GM23338 (cell line): ENCODE measurements around the gene CFAP92. TPM values are rescaled to one million over a fixed set of nuclear protein-coding genes. Genes with fewer than 3 reads are reported as not detected.
A peak's percentile ranks its signal among the peaks of the same experiment; 100 is the strongest.

ENCODE experiments used
- ATAC-seq: fragments of 200-7000 bp; cut with Tn5 transposase; 3 replicates; pipeline ENCODE4 v1.9.1; 2020
- DNase-seq: peaks from one replicate; pipeline ENCODE4 v3.0.0-alpha.2; 2015; ENCODE audit warnings: low spot score
- H2AFZ ChIP-seq: fragments of 200-600 bp; sonication (generic); 2 replicates; pipeline ENCODE4 v1.8.0; 2016; ENCODE audit warnings: antibody characterized with exemption, mild to moderate bottlenecking, moderate library complexity
- H3F3A ChIP-seq: fragments of 200-600 bp; sonication (generic); replicated peaks from 2 replicates; pipeline ENCODE4 v1.8.0; 2017; ENCODE audit warnings: antibody characterized with exemption, mixed run types, low read depth
- H3K27ac ChIP-seq: fragments of 200-600 bp; sonication (generic); 2 replicates; pipeline ENCODE4 v1.6.1; 2016; ENCODE audit warnings: low read depth
- H3K27me3 ChIP-seq: fragments of 200-600 bp; sonication (generic); 2 replicates; pipeline ENCODE4 v1.8.0; 2016; ENCODE audit warnings: mild to moderate bottlenecking, mixed run types, moderate library complexity; ENCODE audit not compliant: insufficient read depth
- H3K36me3 ChIP-seq: fragments of 200-600 bp; sonication (generic); 2 replicates; pipeline ENCODE4 v1.8.0; 2016; ENCODE audit warnings: mild to moderate bottlenecking; ENCODE audit not compliant: insufficient read depth
- H3K4me1 ChIP-seq: fragments of 200-600 bp; sonication (generic); 2 replicates; pipeline ENCODE4 v1.8.0; 2016; ENCODE audit warnings: mild to moderate bottlenecking, moderate library complexity; ENCODE audit not compliant: insufficient read depth
- H3K4me2 ChIP-seq: fragments of 200-600 bp; sonication (generic); 2 replicates; pipeline ENCODE4 v1.7.1; 2017; ENCODE audit warnings: mixed run types
- H3K4me3 ChIP-seq: fragments of 200-600 bp; sonication (generic); 2 replicates; pipeline ENCODE4 v1.6.1; 2016; ENCODE audit warnings: mixed run types
- H3K79me2 ChIP-seq: fragments of 200-600 bp; sonication (generic); replicated peaks from 2 replicates; pipeline ENCODE4 v1.8.0; 2017; ENCODE audit warnings: mild to moderate bottlenecking; ENCODE audit not compliant: insufficient read depth
- H3K9me2 ChIP-seq: fragments of 200-600 bp; sonication (generic); 2 replicates; pipeline ENCODE4 v1.8.0; 2017; ENCODE audit not compliant: insufficient read depth
- H4K20me1 ChIP-seq: fragments of 200-600 bp; sonication (generic); replicated peaks from 2 replicates; pipeline ENCODE4 v1.8.0; 2017; ENCODE audit warnings: mild to moderate bottlenecking; ENCODE audit not compliant: insufficient read depth
- H3K27ac Mint-ChIP-seq: 2 replicates; pipeline ENCODE4 v1.8.0; 2020; ENCODE audit warnings: inconsistent platforms, mild to moderate bottlenecking, moderate library complexity, mixed read lengths
- H3K27me3 Mint-ChIP-seq: 3 replicates; pipeline ENCODE4 v1.8.0; 2022; ENCODE audit warnings: low read depth, mild to moderate bottlenecking, moderate library complexity, mixed read lengths, inconsistent platforms; ENCODE audit not compliant: insufficient read depth, poor library complexity
- H3K36me3 Mint-ChIP-seq: 3 replicates; pipeline ENCODE4 v1.8.0; 2021; ENCODE audit warnings: low read depth, mild to moderate bottlenecking, inconsistent platforms, moderate library complexity, mixed read lengths
- H3K4me1 Mint-ChIP-seq: 3 replicates; pipeline ENCODE4 v1.8.0; 2020; ENCODE audit warnings: mild to moderate bottlenecking, inconsistent platforms, mixed read lengths
- H3K4me3 Mint-ChIP-seq: 3 replicates; pipeline ENCODE4 v1.8.0; 2021; ENCODE audit warnings: moderate library complexity, mild to moderate bottlenecking, inconsistent platforms, mixed read lengths
- H3K9me3 Mint-ChIP-seq: 3 replicates; pipeline ENCODE4 v1.8.0; 2020; ENCODE audit warnings: moderate library complexity, mild to moderate bottlenecking, inconsistent platforms, mixed read lengths
- EZH2phosphoT487 ChIP-seq: fragments of 200-600 bp; sonication (generic); IDR thresholded peaks from one replicate; pipeline ENCODE4 v1.8.1; 2018; ENCODE audit warnings: antibody characterized with exemption; ENCODE audit not compliant: unreplicated experiment
- ZNF114 ChIP-seq: fragments of 250-450 bp; sonication (Bioruptor Pico); IDR thresholded peaks from 2 replicates; pipeline ENCODE4 v1.5.0; 2020; ENCODE audit warnings: mild to moderate bottlenecking, moderate library complexity
- ZNF331 ChIP-seq: fragments of 250-450 bp; sonication (Bioruptor Pico); IDR thresholded peaks from 2 replicates; pipeline ENCODE4 v1.5.0; 2020; ENCODE audit warnings: low read depth, mild to moderate bottlenecking, moderate library complexity
- polyA plus RNA-seq: library from polyadenylated mRNA; unstranded; fragments of >200 nt; fragmentation: Nextera tagmentation; extraction: Ambion mirVana; gene quantifications from 2 replicates; pipeline ENCODE4 v1.2.1, GENCODE V29; 2016
- total RNA-seq: library from RNA; depleted of rRNA; stranded (reverse); fragments of >200 nt; shearing (Covaris generic); gene quantifications from 2 replicates; pipeline ENCODE4 v1.2.3, GENCODE V29; 2014
- TF ChIP-seq, protein P1 (sequence below), 2 experiments: fragments of 200-600 bp in 1 of 2; sonication (generic) in 1 of 2; conservative IDR thresholded peaks; 2 replicates each; pipeline versions ENCODE4 v1.5.1 to v1.6.1; 2016 to 2017; ENCODE audit warnings: antibody characterized with exemption in 2 of 2, low read depth in 2 of 2, mild to moderate bottlenecking in 2 of 2, moderate library complexity in 1 of 2
- TF ChIP-seq, protein P2 (sequence below): IDR thresholded peaks from one replicate; pipeline ENCODE4 v1.6.1; 2018; ENCODE audit warnings: antibody characterized with exemption; ENCODE audit not compliant: unreplicated experiment
- TF ChIP-seq, protein P3 (sequence below): fragments of 250-450 bp; sonication (Bioruptor Pico); IDR thresholded peaks from 2 replicates; pipeline ENCODE4 v1.5.0; 2020; ENCODE audit warnings: mild to moderate bottlenecking, moderate library complexity

Gene CFAP92
- total and polyA plus RNA-seq, 2 experiments from 2014 or later, result 1.6 to 2.3 TPM

DNA sequence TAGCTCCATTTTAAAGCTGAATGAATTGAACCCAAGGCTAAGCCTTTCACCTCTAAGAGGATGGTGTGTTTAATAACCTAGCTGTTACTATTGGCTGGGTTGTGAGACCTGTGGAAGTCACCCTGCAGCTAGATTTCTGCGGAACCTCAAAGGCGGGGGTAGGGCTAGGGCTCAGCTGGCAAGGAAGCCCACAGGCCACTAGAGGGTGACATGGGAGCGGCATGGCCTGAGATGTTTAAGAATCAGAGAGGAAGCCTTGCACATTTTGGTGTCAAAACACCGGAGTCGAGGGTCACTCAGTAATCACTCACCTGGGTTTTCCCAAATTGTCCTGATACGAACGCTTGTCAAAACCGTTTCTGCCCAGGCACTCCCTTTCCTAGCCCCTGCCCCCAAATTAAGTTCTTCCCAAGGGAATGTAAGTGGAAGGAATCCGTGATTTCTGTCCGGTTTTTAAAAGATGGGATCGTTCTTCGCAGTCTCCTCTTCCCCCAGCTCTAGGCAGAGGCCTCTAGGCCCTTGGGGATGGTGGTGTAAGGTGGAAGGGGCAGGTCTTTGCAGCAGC lies 118.2 kb downstream of the CFAP92 start:
- DNase-seq (peak; percentile 86), ATAC-seq (peak; percentile 73)
- H3K36me3 Mint-ChIP-seq, result no peaks in the 10 kb centered on the region
- H3K36me3 ChIP-seq, result no peaks in the 10 kb centered on the region
- H3K4me2 ChIP-seq, result no peak overlapping the region
- H3K9me3 Mint-ChIP-seq, result no peaks in the 10 kb centered on the region
- 0 out of 2 replicates have a peak overlapping the region, but pooled peaks have one; percentile 31 for H2AFZ ChIP-seq
- peak overlapping the region; percentile 2; the same call in 1 of the 2 replicates for H3K27ac ChIP-seq
- peaks cover 21% of the 10 kb centered on the region for H3K79me2 ChIP-seq
- H3K9me2 ChIP-seq, result no peaks in the 10 kb centered on the region
- no peaks in the 10 kb centered on the region for H3K27me3 ChIP-seq
- no peak overlapping the region for H3K27ac Mint-ChIP-seq
- H3K4me3 Mint-ChIP-seq, result no peak overlapping the region; the same call in 2 of the 3 replicates
- no peak overlapping the region for H3K4me3 ChIP-seq
- H4K20me1 ChIP-seq, result no peaks in the 10 kb centered on the region
- H3F3A ChIP-seq, result no peaks in the 10 kb centered on the region
- peaks cover 20% of the 10 kb centered on the region for H3K4me1 Mint-ChIP-seq
- no peak for TF ChIP-seq ZNF331
- TF ChIP-seq, protein P1, sequence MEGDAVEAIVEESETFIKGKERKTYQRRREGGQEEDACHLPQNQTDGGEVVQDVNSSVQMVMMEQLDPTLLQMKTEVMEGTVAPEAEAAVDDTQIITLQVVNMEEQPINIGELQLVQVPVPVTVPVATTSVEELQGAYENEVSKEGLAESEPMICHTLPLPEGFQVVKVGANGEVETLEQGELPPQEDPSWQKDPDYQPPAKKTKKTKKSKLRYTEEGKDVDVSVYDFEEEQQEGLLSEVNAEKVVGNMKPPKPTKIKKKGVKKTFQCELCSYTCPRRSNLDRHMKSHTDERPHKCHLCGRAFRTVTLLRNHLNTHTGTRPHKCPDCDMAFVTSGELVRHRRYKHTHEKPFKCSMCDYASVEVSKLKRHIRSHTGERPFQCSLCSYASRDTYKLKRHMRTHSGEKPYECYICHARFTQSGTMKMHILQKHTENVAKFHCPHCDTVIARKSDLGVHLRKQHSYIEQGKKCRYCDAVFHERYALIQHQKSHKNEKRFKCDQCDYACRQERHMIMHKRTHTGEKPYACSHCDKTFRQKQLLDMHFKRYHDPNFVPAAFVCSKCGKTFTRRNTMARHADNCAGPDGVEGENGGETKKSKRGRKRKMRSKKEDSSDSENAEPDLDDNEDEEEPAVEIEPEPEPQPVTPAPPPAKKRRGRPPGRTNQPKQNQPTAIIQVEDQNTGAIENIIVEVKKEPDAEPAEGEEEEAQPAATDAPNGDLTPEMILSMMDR (conservative IDR thresholded peaks at IDR 0.05; ENCODE audit: low read depth in 2 of 2), result peak; percentile 65 to 85
- TF ChIP-seq, protein P2, sequence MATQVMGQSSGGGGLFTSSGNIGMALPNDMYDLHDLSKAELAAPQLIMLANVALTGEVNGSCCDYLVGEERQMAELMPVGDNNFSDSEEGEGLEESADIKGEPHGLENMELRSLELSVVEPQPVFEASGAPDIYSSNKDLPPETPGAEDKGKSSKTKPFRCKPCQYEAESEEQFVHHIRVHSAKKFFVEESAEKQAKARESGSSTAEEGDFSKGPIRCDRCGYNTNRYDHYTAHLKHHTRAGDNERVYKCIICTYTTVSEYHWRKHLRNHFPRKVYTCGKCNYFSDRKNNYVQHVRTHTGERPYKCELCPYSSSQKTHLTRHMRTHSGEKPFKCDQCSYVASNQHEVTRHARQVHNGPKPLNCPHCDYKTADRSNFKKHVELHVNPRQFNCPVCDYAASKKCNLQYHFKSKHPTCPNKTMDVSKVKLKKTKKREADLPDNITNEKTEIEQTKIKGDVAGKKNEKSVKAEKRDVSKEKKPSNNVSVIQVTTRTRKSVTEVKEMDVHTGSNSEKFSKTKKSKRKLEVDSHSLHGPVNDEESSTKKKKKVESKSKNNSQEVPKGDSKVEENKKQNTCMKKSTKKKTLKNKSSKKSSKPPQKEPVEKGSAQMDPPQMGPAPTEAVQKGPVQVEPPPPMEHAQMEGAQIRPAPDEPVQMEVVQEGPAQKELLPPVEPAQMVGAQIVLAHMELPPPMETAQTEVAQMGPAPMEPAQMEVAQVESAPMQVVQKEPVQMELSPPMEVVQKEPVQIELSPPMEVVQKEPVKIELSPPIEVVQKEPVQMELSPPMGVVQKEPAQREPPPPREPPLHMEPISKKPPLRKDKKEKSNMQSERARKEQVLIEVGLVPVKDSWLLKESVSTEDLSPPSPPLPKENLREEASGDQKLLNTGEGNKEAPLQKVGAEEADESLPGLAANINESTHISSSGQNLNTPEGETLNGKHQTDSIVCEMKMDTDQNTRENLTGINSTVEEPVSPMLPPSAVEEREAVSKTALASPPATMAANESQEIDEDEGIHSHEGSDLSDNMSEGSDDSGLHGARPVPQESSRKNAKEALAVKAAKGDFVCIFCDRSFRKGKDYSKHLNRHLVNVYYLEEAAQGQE, result no peak
- H3K27me3 Mint-ChIP-seq, result peaks cover 19% of the 10 kb centered on the region
- peaks cover 16% of the 10 kb centered on the region; the same call in 1 of the 2 replicates for H3K4me1 ChIP-seq

DNA sequence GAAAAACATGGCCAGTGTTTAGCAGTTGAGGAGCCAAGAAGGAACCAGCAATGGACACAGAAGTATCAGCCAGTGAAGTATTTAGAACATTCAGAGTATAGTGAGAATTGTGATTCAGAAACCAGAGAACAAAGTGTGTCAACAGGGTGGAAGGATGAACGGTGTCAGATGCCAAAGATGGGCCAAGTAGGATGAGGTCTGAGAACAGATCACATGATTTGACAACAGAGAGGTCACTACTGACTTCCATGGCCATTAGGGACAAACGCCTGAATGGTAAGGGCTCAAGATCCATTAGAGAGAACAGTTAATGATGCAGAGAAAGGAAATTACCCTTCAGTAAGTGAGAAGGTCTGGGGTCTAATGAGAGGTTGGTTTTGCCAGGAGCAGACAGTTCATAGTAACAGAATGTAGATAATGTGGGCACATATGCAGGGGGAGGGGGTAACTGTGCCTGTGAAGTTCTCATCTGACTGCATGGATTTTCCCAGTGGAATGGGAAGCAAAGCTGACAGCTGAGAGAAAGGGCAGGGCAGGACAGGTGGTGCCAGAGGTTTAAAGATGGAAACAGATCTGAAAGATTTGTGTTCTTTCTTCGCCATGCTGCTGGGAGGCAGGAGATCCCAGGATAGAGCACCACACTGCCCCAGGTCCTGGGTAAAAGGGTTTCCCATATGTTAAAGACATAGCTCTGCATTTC lies 119.2 kb downstream of the CFAP92 start:
- no peak overlapping the region for H3K27ac ChIP-seq
- no peak overlapping the region for H3K27ac Mint-ChIP-seq
- no peaks in the 10 kb centered on the region for H3K36me3 ChIP-seq
- H3K4me3 Mint-ChIP-seq, result no peak overlapping the region
- no peaks in the 10 kb centered on the region for H3K9me3 Mint-ChIP-seq
- H2AFZ ChIP-seq, result no peak overlapping the region
- H3K4me2 ChIP-seq, result no peak overlapping the region
- H3K4me1 Mint-ChIP-seq, result peaks cover 18% of the 10 kb centered on the region
- no peaks in the 10 kb centered on the region for H3F3A ChIP-seq
- peaks cover 7% of the 10 kb centered on the region; the same call in 1 of the 2 replicates for H3K4me1 ChIP-seq
- H3K79me2 ChIP-seq, result peaks cover 11% of the 10 kb centered on the region
- no peak for DNase-seq
- H4K20me1 ChIP-seq, result no peaks in the 10 kb centered on the region
- no peak for ATAC-seq
- no peaks in the 10 kb centered on the region for H3K36me3 Mint-ChIP-seq
- no peaks in the 10 kb centered on the region for H3K9me2 ChIP-seq
- no peaks in the 10 kb centered on the region for H3K27me3 ChIP-seq
- H3K27me3 Mint-ChIP-seq, result peaks cover 16% of the 10 kb centered on the region
- no peak overlapping the region for H3K4me3 ChIP-seq
- TF ChIP-seq EZH2phosphoT487 (no peak), ZNF114 (CRISPR knock-in tag) (no peak), ZNF331 (no peak)
- TF ChIP-seq, protein P3, sequence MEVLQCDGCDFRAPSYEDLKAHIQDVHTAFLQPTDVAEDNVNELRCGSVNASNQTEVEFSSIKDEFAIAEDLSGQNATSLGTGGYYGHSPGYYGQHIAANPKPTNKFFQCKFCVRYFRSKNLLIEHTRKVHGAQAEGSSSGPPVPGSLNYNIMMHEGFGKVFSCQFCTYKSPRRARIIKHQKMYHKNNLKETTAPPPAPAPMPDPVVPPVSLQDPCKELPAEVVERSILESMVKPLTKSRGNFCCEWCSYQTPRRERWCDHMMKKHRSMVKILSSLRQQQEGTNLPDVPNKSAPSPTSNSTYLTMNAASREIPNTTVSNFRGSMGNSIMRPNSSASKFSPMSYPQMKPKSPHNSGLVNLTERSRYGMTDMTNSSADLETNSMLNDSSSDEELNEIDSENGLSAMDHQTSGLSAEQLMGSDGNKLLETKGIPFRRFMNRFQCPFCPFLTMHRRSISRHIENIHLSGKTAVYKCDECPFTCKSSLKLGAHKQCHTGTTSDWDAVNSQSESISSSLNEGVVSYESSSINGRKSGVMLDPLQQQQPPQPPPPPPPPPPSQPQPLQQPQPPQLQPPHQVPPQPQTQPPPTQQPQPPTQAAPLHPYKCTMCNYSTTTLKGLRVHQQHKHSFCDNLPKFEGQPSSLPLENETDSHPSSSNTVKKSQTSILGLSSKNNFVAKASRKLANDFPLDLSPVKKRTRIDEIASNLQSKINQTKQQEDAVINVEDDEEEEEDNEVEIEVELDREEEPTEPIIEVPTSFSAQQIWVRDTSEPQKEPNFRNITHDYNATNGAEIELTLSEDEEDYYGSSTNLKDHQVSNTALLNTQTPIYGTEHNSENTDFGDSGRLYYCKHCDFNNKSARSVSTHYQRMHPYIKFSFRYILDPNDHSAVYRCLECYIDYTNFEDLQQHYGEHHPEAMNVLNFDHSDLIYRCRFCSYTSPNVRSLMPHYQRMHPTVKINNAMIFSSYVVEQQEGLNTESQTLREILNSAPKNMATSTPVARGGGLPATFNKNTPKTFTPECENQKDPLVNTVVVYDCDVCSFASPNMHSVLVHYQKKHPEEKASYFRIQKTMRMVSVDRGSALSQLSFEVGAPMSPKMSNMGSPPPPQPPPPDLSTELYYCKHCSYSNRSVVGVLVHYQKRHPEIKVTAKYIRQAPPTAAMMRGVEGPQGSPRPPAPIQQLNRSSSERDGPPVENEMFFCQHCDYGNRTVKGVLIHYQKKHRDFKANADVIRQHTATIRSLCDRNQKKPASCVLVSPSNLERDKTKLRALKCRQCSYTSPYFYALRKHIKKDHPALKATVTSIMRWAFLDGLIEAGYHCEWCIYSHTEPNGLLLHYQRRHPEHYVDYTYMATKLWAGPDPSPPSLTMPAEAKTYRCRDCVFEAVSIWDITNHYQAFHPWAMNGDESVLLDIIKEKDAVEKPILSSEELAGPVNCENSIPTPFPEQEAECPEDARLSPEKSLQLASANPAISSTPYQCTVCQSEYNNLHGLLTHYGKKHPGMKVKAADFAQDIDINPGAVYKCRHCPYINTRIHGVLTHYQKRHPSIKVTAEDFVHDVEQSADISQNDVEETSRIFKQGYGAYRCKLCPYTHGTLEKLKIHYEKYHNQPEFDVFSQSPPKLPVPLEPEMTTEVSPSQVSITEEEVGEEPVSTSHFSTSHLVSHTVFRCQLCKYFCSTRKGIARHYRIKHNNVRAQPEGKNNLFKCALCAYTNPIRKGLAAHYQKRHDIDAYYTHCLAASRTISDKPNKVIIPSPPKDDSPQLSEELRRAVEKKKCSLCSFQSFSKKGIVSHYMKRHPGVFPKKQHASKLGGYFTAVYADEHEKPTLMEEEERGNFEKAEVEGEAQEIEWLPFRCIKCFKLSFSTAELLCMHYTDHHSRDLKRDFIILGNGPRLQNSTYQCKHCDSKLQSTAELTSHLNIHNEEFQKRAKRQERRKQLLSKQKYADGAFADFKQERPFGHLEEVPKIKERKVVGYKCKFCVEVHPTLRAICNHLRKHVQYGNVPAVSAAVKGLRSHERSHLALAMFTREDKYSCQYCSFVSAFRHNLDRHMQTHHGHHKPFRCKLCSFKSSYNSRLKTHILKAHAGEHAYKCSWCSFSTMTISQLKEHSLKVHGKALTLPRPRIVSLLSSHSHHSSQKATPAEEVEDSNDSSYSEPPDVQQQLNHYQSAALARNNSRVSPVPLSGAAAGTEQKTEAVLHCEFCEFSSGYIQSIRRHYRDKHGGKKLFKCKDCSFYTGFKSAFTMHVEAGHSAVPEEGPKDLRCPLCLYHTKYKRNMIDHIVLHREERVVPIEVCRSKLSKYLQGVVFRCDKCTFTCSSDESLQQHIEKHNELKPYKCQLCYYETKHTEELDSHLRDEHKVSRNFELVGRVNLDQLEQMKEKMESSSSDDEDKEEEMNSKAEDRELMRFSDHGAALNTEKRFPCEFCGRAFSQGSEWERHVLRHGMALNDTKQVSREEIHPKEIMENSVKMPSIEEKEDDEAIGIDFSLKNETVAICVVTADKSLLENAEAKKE (CRISPR knock-in tag), result no peak
